Measurements from ENCODE around the gene GCNT1. TPM values are rescaled to one million over a fixed set of nuclear protein-coding genes. Genes with fewer than 3 reads are reported as not detected.

GCNT1 gene
- total and polyA plus RNA-seq, 2 experiments from 2014 or later, result 43.4 to 59.3 TPM

GRCh38 chr9:76451234-76451633 lies 7.7 kb upstream of the GCNT1 start:
- Histone ChIP-seq H3K4me1 (ENCODE audit: insufficient read depth) (peaks cover 3% of the 10 kb centered on the region), H3K27ac (no peak overlapping the region), H2AFZ (no peak overlapping the region), H3K79me2 (no peaks in the 10 kb centered on the region), H3K4me2 (no peak overlapping the region), H3K9me3 (ENCODE audit: low read depth) (no peaks in the 10 kb centered on the region), H3K36me3 (replicated peaks; ENCODE audit: insufficient read depth, low read depth) (no peaks in the 10 kb centered on the region), H4K20me1 (ENCODE audit: insufficient read depth, poor library complexity, severe bottlenecking) (no peaks in the 10 kb centered on the region), H3K4me3 (no peak overlapping the region), H3K27me3 (no peaks in the 10 kb centered on the region), H3K9me2 (replicated peaks; ENCODE audit: insufficient read depth) (no peaks in the 10 kb centered on the region)
- WGBS (ENCODE audit: low lambda C conversion rate, missing lambda C conversion rate), result 75% methylated on average over 1 of the region's 1 CpG
- no peak for TF ChIP-seq CTCF (IDR thresholded peaks at IDR 0.05; ENCODE audit: poor library complexity)
- no peak for TF ChIP-seq EZH2phosphoT487 (IDR thresholded peaks at IDR 0.05; ENCODE audit: low read depth, severe bottlenecking, unreplicated experiment)
- TF ChIP-seq EZH2 (IDR thresholded peaks at IDR 0.05; ENCODE audit: borderline replicate concordance), result no peak
- DNase-seq (ENCODE audit: low spot score), result no peak

GRCh38 chr9:76452839-76453238 lies 6.1 kb upstream of the GCNT1 start:
- no peaks in the 10 kb centered on the region for H3K36me3 ChIP-seq (replicated peaks; ENCODE audit: insufficient read depth, low read depth)
- no peak overlapping the region for H2AFZ ChIP-seq
- DNase-seq (ENCODE audit: low spot score), result no peak
- H3K4me1 ChIP-seq (ENCODE audit: insufficient read depth), result peaks cover 3% of the 10 kb centered on the region
- H3K79me2 ChIP-seq, result no peaks in the 10 kb centered on the region
- no peaks in the 10 kb centered on the region for H4K20me1 ChIP-seq (ENCODE audit: insufficient read depth, poor library complexity, severe bottlenecking)
- H3K4me2 ChIP-seq, result no peak overlapping the region
- 67% methylated on average over 1 of the region's 1 CpG for WGBS (ENCODE audit: low lambda C conversion rate, missing lambda C conversion rate)
- H3K9me3 ChIP-seq (ENCODE audit: low read depth), result no peaks in the 10 kb centered on the region
- H3K4me3 ChIP-seq, result no peak overlapping the region
- no peaks in the 10 kb centered on the region for H3K9me2 ChIP-seq (replicated peaks; ENCODE audit: insufficient read depth)
- TF ChIP-seq EZH2phosphoT487 (IDR thresholded peaks at IDR 0.05; ENCODE audit: low read depth, severe bottlenecking, unreplicated experiment) (no peak), CTCF (IDR thresholded peaks at IDR 0.05; ENCODE audit: poor library complexity) (no peak), EZH2 (IDR thresholded peaks at IDR 0.05; ENCODE audit: borderline replicate concordance) (no peak)
- H3K27me3 ChIP-seq, result no peaks in the 10 kb centered on the region
- no peak overlapping the region for H3K27ac ChIP-seq

GRCh38 chr9:76453785-76454184 lies 5.2 kb upstream of the GCNT1 start:
- Histone ChIP-seq H3K27ac (no peak overlapping the region), H3K4me2 (no peak overlapping the region), H3K4me3 (no peak overlapping the region), H3K79me2 (no peaks in the 10 kb centered on the region), H3K4me1 (ENCODE audit: insufficient read depth) (peaks cover 3% of the 10 kb centered on the region), H3K9me3 (ENCODE audit: low read depth) (no peaks in the 10 kb centered on the region), H3K36me3 (replicated peaks; ENCODE audit: insufficient read depth, low read depth) (no peaks in the 10 kb centered on the region), H2AFZ (no peak overlapping the region), H3K27me3 (no peaks in the 10 kb centered on the region), H3K9me2 (replicated peaks; ENCODE audit: insufficient read depth) (no peaks in the 10 kb centered on the region), H4K20me1 (ENCODE audit: insufficient read depth, poor library complexity, severe bottlenecking) (no peaks in the 10 kb centered on the region)
- no peak for TF ChIP-seq CTCF (IDR thresholded peaks at IDR 0.05; ENCODE audit: poor library complexity)
- TF ChIP-seq EZH2 (IDR thresholded peaks at IDR 0.05; ENCODE audit: borderline replicate concordance), result no peak
- no peak for TF ChIP-seq EZH2phosphoT487 (IDR thresholded peaks at IDR 0.05; ENCODE audit: low read depth, severe bottlenecking, unreplicated experiment)
- 84% methylated on average over 4 of the region's 4 CpGs for WGBS (ENCODE audit: low lambda C conversion rate, missing lambda C conversion rate)
- DNase-seq (ENCODE audit: low spot score), result no peak

GRCh38 chr9:76454311-76454710 lies 4.7 kb upstream of the GCNT1 start:
- Histone ChIP-seq H3K4me2 (no peak overlapping the region), H3K4me1 (ENCODE audit: insufficient read depth) (peaks cover 3% of the 10 kb centered on the region), H3K36me3 (replicated peaks; ENCODE audit: insufficient read depth, low read depth) (no peaks in the 10 kb centered on the region), H2AFZ (no peak overlapping the region), H3K4me3 (no peak overlapping the region), H3K27me3 (no peaks in the 10 kb centered on the region), H3K9me2 (replicated peaks; ENCODE audit: insufficient read depth) (no peaks in the 10 kb centered on the region), H3K79me2 (peaks cover 1% of the 10 kb centered on the region), H3K27ac (no peak overlapping the region), H4K20me1 (ENCODE audit: insufficient read depth, poor library complexity, severe bottlenecking) (no peaks in the 10 kb centered on the region), H3K9me3 (ENCODE audit: low read depth) (no peaks in the 10 kb centered on the region)
- TF ChIP-seq CTCF (IDR thresholded peaks at IDR 0.05; ENCODE audit: poor library complexity) (no peak), EZH2phosphoT487 (IDR thresholded peaks at IDR 0.05; ENCODE audit: low read depth, severe bottlenecking, unreplicated experiment) (no peak), EZH2 (IDR thresholded peaks at IDR 0.05; ENCODE audit: borderline replicate concordance) (no peak)
- no peak for DNase-seq (ENCODE audit: low spot score)
- WGBS (ENCODE audit: low lambda C conversion rate, missing lambda C conversion rate), result 74% methylated on average over 4 of the region's 4 CpGs
